ENCODE data around the gene PDE4D. TPM values are rescaled to one million over a fixed set of nuclear protein-coding genes. Genes with fewer than 3 reads are reported as not detected.

PDE4D gene
- total and polyA plus RNA-seq, 2 experiments from 2014 or later, result 4.3 to 9.7 TPM

DNA sequence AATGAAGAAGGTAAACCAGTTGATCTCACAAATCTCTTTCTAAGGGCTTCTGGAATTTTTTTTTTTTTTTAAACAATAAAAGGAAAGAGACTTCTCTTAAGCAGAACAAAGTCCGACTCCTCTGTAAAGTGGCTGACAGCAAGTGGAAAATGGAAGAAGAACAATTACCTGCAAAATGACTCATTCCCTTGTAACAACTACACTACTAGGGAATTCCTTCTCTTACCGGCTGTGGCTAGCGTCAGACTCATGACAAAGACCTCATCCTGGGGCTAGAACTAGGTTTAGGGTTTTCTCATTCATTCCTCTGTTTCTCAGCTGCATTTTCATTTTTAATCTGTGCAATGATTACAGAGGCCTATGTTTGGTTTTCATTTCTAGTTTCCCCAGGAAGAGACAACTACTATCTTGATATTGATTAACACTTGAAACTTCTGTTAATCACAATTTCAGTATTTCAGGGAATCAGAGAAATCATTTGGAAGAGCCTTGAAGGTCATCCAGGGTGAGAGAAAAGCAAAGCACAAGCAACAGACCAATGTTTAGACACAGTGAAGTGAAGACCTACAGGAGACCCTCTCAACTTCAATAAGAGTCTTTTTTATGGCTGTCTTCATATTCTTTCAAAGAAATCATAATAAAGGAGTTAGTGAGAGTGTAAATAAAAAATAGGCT lies 872.8 kb downstream of the PDE4D start:
- no peak overlapping the region for H3K4me2 ChIP-seq (ENCODE audit: unreplicated experiment)
- no peaks in the 10 kb centered on the region for H3K4me1 ChIP-seq (ENCODE audit: insufficient read depth)
- no peak overlapping the region for H3K4me3 ChIP-seq
- no peaks in the 10 kb centered on the region for H3K36me3 ChIP-seq (ENCODE audit: low read depth)
- TF ChIP-seq EZH2 (IDR thresholded peaks at IDR 0.05; ENCODE audit: insufficient read depth, poor library complexity, severe bottlenecking) (no peak), EZH2phosphoT487 (IDR thresholded peaks at IDR 0.05; ENCODE audit: insufficient read depth, low read depth) (no peak)
- H3K27ac ChIP-seq, result no peak overlapping the region
- WGBS, 2 experiments (ENCODE audit: low coverage in 1 of 2, low lambda C conversion rate in 2 of 2, missing lambda C conversion rate in 2 of 2), result 92 to 98% methylated on average over 3 of the region's 3 CpGs
- H3F3A ChIP-seq (ENCODE audit: insufficient read depth), result no peaks in the 10 kb centered on the region
- H4K20me1 ChIP-seq (ENCODE audit: insufficient read depth), result no peaks in the 10 kb centered on the region
- in situ Hi-C loops (cut with MboI), result no loop called here
- no peaks in the 10 kb centered on the region for H3K9me3 ChIP-seq (ENCODE audit: low read depth)
- no peak for DNase-seq
- H3K79me2 ChIP-seq (ENCODE audit: insufficient read depth), result peaks cover 88% of the 10 kb centered on the region
- no peaks in the 10 kb centered on the region for H3K9me2 ChIP-seq (ENCODE audit: insufficient read depth)
- H3K9ac ChIP-seq, result no peak overlapping the region
- no peaks in the 10 kb centered on the region for H3K27me3 ChIP-seq (replicated peaks; ENCODE audit: insufficient read depth)
- no peak overlapping the region for H2AFZ ChIP-seq

DNA sequence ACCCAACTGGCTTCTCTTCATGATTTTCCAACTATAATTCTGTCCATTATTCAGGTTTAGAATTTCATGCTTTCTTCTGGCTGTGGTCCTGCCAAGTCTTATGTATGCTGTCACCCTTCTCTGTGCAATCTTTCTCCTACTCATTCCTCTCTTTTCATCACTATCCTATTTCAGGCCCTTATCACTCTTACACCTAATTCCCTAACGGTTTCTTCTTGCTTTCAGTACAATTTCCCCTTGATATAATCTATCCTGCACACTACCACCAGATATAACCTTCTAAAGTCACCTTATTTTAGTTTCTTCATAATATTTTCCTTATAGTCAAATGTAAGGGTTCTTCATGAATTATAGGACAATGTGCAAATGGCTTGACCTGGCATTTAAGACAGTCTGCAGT lies 874.4 kb downstream of the PDE4D start:
- H3K27me3 ChIP-seq (replicated peaks; ENCODE audit: insufficient read depth), result no peaks in the 10 kb centered on the region
- H3K27ac ChIP-seq, result no peak overlapping the region
- H3K79me2 ChIP-seq (ENCODE audit: insufficient read depth), result peaks cover 80% of the 10 kb centered on the region
- H3K36me3 ChIP-seq (ENCODE audit: low read depth), result no peaks in the 10 kb centered on the region
- in situ Hi-C loops (cut with MboI), result no loop called here
- no peaks in the 10 kb centered on the region for H3K4me1 ChIP-seq (ENCODE audit: insufficient read depth)
- H3K9me3 ChIP-seq (ENCODE audit: low read depth), result no peaks in the 10 kb centered on the region
- no peak for TF ChIP-seq EZH2 (IDR thresholded peaks at IDR 0.05; ENCODE audit: insufficient read depth, poor library complexity, severe bottlenecking)
- TF ChIP-seq EZH2phosphoT487 (IDR thresholded peaks at IDR 0.05; ENCODE audit: insufficient read depth, low read depth), result no peak
- no peak overlapping the region for H3K4me2 ChIP-seq (ENCODE audit: unreplicated experiment)
- H2AFZ ChIP-seq, result no peak overlapping the region
- no peaks in the 10 kb centered on the region for H3F3A ChIP-seq (ENCODE audit: insufficient read depth)
- no peak overlapping the region for H3K9ac ChIP-seq
- H3K9me2 ChIP-seq (ENCODE audit: insufficient read depth), result no peaks in the 10 kb centered on the region
- WGBS, 2 experiments (ENCODE audit: low coverage in 1 of 2, low lambda C conversion rate in 2 of 2, missing lambda C conversion rate in 2 of 2), result 90 to 97% methylated on average over 1 of the region's 1 CpG
- no peak overlapping the region for H3K4me3 ChIP-seq
- H4K20me1 ChIP-seq (ENCODE audit: insufficient read depth), result no peaks in the 10 kb centered on the region; the same call in 1 of the 2 replicates
- no peak for DNase-seq

DNA sequence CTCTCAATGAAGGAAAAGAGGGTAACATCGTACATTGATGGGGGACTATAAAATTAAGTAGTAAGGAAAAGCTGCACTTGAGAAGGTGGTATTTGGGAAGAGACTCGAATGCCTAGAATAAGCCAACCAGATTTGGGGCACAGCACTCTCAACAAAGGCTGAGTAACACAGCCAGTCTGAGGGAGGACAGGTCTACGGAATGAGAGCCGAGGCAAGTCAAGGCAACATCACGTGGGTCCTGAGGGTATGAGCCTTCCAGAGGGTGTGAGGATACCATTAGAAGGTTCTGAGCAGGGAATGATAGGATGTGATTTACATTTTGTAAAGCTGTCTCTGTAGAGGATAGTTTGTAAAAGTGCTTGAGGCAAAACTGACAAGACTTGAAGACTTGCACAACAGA lies 876.6 kb downstream of the PDE4D start:
- no peak overlapping the region for H2AFZ ChIP-seq
- TF ChIP-seq EZH2 (IDR thresholded peaks at IDR 0.05; ENCODE audit: insufficient read depth, poor library complexity, severe bottlenecking), result no peak
- TF ChIP-seq EZH2phosphoT487 (IDR thresholded peaks at IDR 0.05; ENCODE audit: insufficient read depth, low read depth), result no peak
- no peak overlapping the region for H3K9ac ChIP-seq
- no peaks in the 10 kb centered on the region for H3K36me3 ChIP-seq (ENCODE audit: low read depth)
- no peak for DNase-seq
- in situ Hi-C loops (cut with MboI), result no loop called here
- no peaks in the 10 kb centered on the region for H3K27me3 ChIP-seq (replicated peaks; ENCODE audit: insufficient read depth)
- no peaks in the 10 kb centered on the region for H3F3A ChIP-seq (ENCODE audit: insufficient read depth)
- no peaks in the 10 kb centered on the region for H3K9me3 ChIP-seq (ENCODE audit: low read depth)
- H3K4me3 ChIP-seq, result no peak overlapping the region
- WGBS, 2 experiments (ENCODE audit: low coverage in 1 of 2, low lambda C conversion rate in 2 of 2, missing lambda C conversion rate in 2 of 2), result 92 to 94% methylated on average over 5 of the region's 5 CpGs
- H3K4me2 ChIP-seq (ENCODE audit: unreplicated experiment), result no peak overlapping the region
- H3K9me2 ChIP-seq (ENCODE audit: insufficient read depth), result no peaks in the 10 kb centered on the region
- H3K27ac ChIP-seq, result no peak overlapping the region
- peaks cover 67% of the 10 kb centered on the region for H3K79me2 ChIP-seq (ENCODE audit: insufficient read depth)
- H4K20me1 ChIP-seq (ENCODE audit: insufficient read depth), result no peaks in the 10 kb centered on the region; the same call in 1 of the 2 replicates
- H3K4me1 ChIP-seq (ENCODE audit: insufficient read depth), result no peaks in the 10 kb centered on the region

DNA sequence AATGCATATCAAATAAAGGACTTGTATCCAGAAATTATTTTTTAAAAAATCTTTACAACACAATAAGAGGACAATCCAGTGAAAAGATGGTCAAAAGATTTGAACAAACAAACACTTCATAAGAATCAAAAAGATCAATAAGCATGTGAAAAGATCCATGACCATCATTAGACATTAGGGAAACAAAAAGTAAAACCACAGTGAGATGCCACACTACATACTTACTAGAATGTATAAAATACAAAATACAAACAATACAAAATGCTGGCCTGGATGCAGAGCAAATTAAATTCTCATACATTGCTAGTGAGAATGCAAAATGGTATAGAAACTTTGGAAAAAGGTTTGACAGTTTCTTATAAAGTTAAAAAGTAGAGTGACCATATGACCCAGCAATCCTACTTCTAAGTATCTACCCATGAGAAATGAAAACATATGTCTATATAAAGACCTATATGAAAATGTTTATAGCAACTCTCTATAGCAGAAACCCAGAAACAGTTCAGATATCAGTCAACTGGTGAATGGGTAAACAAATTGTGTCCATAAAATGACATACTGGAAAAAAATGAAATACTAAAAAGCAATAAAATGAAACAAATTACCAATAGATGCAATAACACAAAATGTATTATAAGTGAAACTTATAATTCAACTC lies 884.6 kb downstream of the PDE4D start:
- Histone ChIP-seq H2AFZ (no peak overlapping the region), H3K27ac (no peak overlapping the region), H3K27me3 (replicated peaks; ENCODE audit: insufficient read depth) (no peaks in the 10 kb centered on the region), H3K9me2 (ENCODE audit: insufficient read depth) (no peaks in the 10 kb centered on the region), H3K36me3 (ENCODE audit: low read depth) (no peaks in the 10 kb centered on the region), H3K79me2 (ENCODE audit: insufficient read depth) (peaks cover 77% of the 10 kb centered on the region), H3K4me3 (no peak overlapping the region), H4K20me1 (ENCODE audit: insufficient read depth) (no peaks in the 10 kb centered on the region), H3K9me3 (ENCODE audit: low read depth) (no peaks in the 10 kb centered on the region), H3K9ac (no peak overlapping the region), H3F3A (ENCODE audit: insufficient read depth) (no peaks in the 10 kb centered on the region), H3K4me1 (ENCODE audit: insufficient read depth) (no peaks in the 10 kb centered on the region), H3K4me2 (ENCODE audit: unreplicated experiment) (no peak overlapping the region)
- in situ Hi-C loops (cut with MboI), result loop anchor here (10.0 kb wide), 1 partner anchor 114 kb away; no protein-coding TSS in a partner anchor
- no peak for DNase-seq
- TF ChIP-seq EZH2 (IDR thresholded peaks at IDR 0.05; ENCODE audit: insufficient read depth, poor library complexity, severe bottlenecking), result no peak

Data from GM23248 (cell line).